ENCODE measurements around the gene CENPF.

GRCh38 chr1:214678386-214678785, 75.4 kb downstream of the CENPF start:
- TF ChIP-seq POLR2AphosphoS5 (IDR thresholded peaks at IDR 0.05; ENCODE audit: low read depth, low read length) (no peak), POLR2A (IDR thresholded peaks at IDR 0.05; ENCODE audit: low read depth, low read length) (no peak), SPI1 (IDR thresholded peaks at IDR 0.05; ENCODE audit: low read depth, low read length) (no peak)

Measured in GM12891 (cell line).